ENCODE results near the gene THBS1.

GRCh38 chr15:39641191-39641889 is 60.5 kb downstream of the THBS1 start:
- TF ChIP-seq CTCF (conservative IDR thresholded peaks at IDR 0.05; ENCODE audit: low read depth, low read length) (peak; percentile 34; the same call in 1 of the 2 replicates), EZH2phosphoT487 (IDR thresholded peaks at IDR 0.05; ENCODE audit: borderline replicate concordance, low read length) (no peak), EZH2 (IDR thresholded peaks at IDR 0.05; ENCODE audit: low read length, unreplicated experiment) (no peak)

Data from PC-3 (cell line).